PC-9 (cell line): ENCODE measurements around the gene GTF2IRD1.

Source experiments
- EZH2 ChIP-seq: fragments of 200-600 bp; sonication (generic); IDR thresholded peaks from 2 replicates; pipeline ENCODE4 v1.8.0; 2017; ENCODE audit warnings: antibody characterized with exemption, low read depth
- TF ChIP-seq, protein P1 (sequence below): fragments of 200-600 bp; sonication (generic); conservative IDR thresholded peaks from 2 replicates; pipeline ENCODE4 v1.6.1; 2017; ENCODE audit warnings: mixed run types, antibody characterized with exemption, mild to moderate bottlenecking, moderate library complexity

DNA sequence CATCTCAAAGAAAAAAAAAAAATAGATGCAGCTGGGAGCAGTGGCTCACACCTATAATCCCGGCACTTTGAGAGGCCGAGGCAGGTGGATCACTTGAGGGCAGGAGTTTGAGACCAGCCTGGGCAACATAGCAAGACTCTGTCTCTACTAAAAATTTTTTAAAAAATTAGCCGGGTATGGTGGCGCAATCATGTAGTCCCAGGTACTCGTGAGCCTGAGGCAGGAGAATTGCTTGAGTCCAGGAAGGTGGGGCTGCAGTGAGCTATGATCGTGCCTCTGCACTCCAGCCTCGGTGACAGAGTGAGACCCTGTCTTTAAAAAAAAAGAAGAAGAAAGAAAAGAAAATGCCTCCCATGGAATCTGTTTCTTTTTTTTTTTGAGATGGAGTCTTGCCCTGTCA, 31.9 kb downstream of the GTF2IRD1 start:
- TF ChIP-seq, protein P1, sequence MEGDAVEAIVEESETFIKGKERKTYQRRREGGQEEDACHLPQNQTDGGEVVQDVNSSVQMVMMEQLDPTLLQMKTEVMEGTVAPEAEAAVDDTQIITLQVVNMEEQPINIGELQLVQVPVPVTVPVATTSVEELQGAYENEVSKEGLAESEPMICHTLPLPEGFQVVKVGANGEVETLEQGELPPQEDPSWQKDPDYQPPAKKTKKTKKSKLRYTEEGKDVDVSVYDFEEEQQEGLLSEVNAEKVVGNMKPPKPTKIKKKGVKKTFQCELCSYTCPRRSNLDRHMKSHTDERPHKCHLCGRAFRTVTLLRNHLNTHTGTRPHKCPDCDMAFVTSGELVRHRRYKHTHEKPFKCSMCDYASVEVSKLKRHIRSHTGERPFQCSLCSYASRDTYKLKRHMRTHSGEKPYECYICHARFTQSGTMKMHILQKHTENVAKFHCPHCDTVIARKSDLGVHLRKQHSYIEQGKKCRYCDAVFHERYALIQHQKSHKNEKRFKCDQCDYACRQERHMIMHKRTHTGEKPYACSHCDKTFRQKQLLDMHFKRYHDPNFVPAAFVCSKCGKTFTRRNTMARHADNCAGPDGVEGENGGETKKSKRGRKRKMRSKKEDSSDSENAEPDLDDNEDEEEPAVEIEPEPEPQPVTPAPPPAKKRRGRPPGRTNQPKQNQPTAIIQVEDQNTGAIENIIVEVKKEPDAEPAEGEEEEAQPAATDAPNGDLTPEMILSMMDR: no peak
- no peak for TF ChIP-seq EZH2
